IPS-11a (cell line): ENCODE data around the gene TACC2.
"Not testable (repeated sequence)": the region's sequence is repeated elsewhere in the genome, so short reads cannot be mapped to it uniquely, and the experiment has no call there.

ENCODE experiments used
- H3K4me3 ChIP-seq: one replicate; pipeline ENCODE4 v1.5.1; 2013; ENCODE audit warnings: low read depth, low read length, control low read depth

TACC2 gene

DNA sequence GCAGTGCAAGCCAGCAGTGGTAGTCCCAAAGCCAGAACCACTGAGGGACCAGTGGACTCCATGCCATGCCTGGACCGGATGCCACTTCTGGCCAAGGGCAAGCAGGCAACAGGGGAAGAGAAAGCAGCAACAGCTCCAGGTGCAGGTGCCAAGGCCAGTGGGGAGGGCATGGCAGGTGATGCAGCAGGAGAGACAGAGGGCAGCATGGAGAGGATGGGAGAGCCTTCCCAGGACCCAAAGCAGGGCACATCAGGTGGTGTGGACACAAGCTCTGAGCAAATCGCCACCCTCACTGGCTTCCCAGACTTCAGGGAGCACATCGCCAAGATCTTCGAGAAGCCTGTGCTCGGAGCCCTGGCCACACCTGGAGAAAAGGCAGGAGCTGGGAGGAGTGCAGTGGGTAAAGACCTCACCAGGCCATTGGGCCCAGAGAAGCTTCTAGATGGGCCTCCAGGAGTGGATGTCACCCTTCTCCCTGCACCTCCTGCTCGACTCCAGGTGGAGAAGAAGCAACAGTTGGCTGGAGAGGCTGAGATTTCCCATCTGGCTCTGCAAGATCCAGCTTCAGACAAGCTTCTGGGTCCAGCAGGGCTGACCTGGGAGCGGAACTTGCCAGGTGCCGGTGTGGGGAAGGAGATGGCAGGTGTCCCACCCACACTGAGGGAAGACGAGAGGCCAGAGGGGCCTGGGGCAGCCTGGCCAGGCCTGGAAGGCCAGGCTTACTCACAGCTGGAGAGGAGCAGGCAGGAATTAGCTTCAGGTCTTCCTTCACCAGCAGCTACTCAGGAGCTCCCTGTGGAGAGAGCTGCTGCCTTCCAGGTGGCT is 97.7 kb downstream of the TACC2 start:
- H3K4me3 ChIP-seq = no peak overlapping the region

GRCh38 chr10:122087436-122087835 is 98.5 kb downstream of the TACC2 start:
- no peak overlapping the region for H3K4me3 ChIP-seq

DNA sequence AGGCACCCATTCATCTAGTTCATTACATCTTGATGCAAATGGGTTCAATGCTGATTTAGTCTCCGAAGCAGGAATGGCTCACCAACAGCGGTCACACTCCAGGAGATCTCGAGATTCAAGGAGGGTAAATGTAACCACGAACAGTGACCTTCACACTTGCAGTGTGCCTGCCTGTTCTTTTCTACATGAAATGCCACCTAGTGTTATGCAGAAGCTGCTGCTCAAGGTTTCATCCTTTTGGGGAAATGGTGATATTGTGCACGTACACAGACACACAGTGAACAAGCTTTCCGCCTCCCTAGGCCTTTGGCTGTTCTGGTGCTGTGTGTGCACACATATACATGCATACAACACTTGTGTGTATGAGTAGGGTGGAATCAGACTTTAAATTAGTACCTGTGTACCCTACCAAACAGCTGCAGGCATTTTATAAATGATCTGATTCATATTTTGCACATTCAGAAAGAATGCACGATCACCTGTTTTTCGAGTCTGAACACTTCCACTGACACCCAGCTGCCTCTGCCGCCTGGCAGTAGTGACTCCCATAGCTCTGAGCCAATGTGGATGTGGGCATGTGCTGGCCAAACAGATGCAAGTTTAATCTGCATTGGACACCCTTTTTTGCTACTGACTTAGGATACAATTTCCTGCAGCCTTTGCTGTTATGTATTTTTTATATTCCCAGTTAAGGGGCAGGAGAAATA is 100.5 kb downstream of the TACC2 start:
- no peak overlapping the region for H3K4me3 ChIP-seq

GRCh38 chr10:122091722-122092121 is 102.8 kb downstream of the TACC2 start:
- H3K4me3 ChIP-seq = no peak overlapping the region

DNA sequence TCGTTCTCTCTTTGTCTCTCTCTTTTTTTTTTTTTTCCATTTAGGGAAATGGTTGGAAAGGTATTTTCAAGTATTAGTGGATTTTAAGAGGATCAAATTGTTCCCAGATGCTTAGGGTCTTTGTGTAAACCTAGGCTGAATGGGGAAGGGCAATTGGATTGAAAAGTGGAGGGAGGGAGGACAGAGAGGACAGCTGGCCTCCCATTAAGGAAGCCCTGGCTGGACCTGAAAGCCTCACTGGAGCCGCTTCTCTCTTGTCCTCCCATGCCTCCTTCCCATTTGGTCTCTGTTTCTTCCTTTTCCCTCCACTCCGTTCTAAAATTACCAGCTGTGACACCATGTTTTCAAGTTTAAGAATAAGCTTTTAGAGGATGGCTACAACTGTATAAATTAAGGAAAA is 104.1 kb downstream of the TACC2 start:
- no peak overlapping the region for H3K4me3 ChIP-seq

DNA sequence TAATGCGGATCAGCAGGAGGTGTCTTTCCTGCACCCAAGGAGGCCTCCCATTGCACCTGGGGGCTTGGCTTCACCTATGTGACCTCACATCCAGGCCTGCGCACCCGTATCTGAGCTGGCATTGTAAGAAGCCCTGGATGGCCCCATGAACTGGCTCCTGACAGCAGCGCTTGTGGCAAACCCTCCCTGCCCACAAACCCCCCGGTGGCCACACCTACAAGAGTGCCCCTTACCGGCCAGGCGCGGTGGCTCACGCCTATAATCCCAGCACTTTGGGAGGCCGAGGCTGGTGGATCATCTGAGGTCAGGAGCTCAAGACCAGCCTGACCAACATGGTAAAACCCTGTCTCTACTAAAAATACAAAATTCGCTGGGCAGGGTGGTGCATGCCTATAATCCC is 107.2 kb downstream of the TACC2 start:
- not testable (repeated sequence) for H3K4me3 ChIP-seq

DNA sequence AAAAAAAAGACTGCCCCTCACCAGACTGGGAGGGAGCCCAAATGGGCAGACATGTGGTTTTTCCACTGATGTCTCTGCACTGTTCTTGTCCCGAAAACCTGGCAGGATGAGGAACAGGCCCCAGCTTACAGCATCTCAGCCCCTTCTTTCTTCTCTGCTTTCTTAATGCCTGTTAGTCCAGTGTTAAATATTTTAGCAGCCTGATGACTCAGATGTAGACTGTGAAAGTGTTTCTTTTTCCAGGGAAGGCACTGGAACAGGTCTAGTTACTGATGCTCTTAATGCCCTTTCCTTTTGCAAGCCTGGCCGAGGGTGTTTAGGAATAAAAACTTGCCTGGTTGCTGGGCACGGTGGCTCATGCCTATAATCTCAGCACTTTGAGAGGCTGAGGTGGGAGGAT is 107.7 kb downstream of the TACC2 start:
- no peak overlapping the region for H3K4me3 ChIP-seq

DNA sequence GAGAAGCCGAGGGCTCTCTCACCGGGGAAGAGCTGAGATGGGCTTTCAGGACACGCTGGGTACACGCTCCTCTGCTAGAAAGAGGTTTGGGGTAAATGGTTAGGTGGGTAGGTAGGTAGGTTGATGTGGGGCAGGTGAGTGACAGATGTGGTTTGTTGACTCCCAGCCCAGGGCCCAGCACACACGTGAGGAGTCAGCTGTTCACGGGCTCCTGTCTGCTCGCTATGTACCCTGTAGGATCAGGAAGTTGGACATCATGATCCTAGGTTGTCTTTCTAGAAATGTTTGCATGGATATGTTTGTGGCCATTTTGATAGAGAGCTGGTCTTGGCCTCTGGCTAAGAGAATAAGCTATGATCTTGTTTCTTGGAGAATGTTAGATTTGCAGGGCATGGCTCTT is 109.0 kb downstream of the TACC2 start:
- H3K4me3 ChIP-seq = no peak overlapping the region

DNA sequence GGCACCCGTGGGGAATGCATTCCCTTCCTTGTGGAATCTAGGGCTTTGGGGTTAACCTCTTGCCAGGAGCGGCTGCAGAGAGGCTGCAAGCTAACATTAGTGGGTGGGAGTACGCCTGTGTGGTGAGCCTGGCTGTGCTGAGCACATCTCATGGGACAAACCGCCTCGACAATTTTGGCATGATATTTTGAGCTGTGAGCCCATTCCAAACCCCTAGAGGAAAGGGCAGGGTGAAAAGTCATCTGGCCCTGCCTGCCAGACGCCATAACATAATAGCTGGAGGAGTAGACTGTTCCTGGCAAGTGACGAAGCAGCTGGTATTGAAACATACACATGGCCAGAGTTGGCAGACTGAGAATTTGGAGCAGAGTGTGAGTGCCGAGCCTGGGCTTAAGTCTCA is 110.0 kb downstream of the TACC2 start:
- H3K4me3 ChIP-seq = no peak overlapping the region

DNA sequence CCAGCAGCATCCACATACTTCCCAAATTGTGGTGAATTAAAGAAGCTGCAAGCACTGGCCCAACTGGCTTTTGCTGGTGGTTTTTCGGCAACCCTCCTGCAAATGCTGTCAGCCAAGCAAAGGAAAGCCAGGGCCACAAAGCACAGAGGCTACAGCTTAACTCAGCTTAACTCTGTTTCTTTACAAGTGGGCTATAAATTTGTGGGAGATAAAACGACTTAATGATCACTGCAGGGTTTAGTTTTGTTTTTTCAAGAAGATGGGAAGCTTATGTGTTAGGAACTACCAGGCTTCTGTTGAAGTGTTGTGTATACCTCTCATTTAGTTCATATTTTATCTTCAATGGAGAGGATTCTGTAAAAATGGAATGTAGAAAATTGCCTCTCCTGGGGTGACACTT is 110.6 kb downstream of the TACC2 start:
- H3K4me3 ChIP-seq = no peak overlapping the region

- H3K4me3 ChIP-seq = no peak overlapping the region
Measured at GRCh38 chr10:122102146-122102868, 113.3 kb downstream of the TACC2 start.

DNA sequence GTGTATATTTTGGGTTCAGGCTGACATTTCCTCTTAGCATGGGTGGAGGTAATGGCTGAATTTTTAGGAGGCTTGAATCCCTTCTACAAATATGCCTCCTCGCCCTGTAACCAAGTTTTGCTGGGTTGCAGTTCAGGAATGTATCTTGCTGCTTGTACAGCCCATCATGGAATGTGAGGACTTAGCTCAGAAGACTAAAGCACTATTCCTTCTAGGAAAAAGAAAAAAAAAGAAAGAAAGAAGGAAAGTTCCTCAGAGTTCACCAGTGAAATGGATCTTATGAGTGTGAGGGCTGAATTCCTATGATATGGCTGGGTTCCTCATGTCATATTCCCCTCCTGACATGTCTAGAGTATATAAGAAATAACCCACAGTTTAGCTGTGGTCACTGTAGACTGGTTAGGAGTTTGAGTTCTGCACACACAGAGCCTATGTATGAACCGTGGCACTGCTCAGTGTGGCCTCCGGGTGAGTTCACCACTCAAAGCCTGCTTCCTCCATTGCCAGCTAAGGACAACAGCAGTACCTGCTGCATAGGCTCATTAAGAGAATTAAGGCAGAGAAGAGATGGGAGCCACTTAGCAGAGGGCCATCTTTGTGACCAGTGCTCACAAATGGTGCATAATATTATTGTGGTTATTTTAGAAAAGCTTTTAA is 114.0 kb downstream of the TACC2 start:
- H3K4me3 ChIP-seq = no peak overlapping the region

DNA sequence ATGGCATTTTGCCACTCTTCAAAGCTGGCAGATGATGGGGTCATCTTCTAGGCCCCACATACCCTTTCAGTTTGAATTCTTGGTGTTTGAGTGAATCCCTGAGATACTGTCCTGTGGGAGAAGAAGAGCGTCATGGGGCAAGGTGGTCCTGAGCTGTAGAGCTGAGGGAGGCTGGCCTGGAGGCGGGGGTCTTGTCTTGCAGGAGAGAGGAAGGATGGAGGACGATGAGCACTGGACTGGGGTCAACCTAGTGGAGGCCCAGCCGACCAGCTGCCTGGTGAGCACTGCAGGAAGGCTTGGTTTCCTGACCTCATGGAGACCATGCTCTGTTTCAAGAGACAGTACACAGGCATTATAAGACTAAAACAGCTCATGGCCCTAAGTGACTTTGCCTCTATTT is 114.6 kb downstream of the TACC2 start:
- no peak overlapping the region for H3K4me3 ChIP-seq

DNA sequence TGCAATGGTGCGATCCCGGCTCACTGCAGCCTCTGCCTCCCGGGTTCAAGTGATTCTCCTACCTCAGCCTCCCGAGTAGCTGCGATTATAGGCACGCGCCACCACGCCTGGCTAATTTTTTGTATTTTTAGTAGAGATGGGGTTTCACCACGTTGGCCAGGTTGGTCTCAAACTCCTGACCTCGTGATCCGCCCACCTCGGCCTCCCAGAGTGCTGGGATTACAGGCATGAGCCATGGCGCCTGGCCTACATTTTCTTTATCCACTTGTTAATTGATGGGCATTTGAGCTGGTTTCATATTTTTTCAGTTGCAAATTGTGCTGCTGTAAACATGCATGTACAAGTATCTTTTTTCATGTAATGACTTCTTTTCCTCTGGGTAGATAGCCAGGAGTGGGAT is 119.8 kb downstream of the TACC2 start:
- not testable (repeated sequence) for H3K4me3 ChIP-seq

GRCh38 chr10:122112021-122112616 is 123.2 kb downstream of the TACC2 start:
- H3K4me3 ChIP-seq = peak overlapping the region; percentile 60

GRCh38 chr10:122112625-122113160 is 123.7 kb downstream of the TACC2 start:
- peak overlapping the region; percentile 60 for H3K4me3 ChIP-seq

DNA sequence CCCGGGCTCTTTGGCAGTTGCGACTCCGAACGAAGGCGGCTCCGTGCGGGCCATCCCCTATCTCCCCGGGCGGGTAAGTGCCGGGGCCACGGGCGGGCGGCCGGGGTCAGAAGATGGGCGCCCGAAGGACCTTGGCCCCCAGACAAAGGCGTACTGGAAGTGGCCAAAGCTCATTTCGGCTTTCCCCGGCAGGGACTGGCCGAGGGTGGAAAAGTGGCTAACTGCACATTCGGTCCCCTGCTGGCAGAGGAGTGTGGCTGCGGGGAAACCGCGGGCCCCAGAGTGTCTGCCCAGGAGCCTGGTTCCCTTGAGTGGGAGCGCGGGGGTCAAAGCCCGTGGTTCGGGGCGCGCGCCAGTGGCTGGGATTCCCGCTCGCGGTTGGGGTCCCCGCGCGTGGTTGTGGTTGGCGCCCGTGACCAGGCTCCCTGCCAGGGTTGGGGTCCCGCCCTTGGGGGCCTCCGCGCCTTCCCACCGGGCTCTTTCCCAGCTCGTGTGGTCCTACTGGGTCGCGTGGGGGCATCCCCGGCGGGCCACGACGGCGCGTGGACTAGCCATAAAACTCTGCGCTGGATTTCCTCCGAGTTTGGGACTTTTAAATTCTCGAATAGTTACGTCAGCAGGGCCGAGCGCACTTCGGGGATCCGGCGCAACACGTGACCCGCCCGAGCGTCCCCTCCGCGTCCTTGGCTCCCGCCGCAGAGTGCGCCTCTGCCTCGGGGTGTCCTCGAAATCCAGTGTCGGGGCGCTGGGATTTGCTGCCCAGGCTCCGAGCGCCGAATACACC is 124.4 kb downstream of the TACC2 start:
- H3K4me3 ChIP-seq = peak overlapping the region; percentile 60

DNA sequence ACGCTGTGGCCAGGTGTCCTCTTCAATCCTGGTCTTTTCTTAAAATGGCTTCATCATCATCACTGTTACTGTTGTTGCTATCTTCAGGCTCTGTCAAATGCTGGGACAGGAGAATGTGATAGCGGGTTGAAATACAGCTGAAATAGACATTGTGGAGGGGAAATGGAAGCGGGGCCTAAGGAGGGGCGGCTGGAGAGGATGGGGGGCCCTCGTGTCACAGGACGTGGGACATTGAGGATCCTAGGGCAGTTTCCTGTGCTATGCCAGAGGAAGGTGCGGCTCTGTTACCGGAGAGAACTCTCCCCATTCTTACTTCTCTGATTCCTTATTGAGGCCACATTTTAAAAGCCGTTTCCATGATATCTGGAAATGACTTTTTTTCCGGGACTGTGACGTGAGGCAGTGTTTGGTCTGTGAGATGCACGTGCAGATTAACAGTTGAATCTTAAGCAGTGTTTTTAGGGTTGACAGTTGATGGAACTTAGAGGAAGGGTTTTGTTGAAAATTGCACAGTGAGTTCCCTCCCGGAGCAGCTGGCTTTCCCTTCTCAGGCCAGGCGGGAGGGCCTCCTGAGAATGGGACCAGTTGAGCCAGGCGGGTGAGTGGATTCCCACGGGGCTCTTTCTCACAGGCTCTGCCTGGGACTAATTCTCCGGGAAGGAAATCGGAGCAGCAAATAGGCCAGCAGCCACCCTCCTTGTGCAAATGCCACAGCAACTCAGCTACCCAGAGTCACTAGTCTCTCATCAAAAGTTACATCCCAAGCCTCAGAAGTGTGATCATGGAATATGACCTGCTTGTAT is 125.2 kb downstream of the TACC2 start:
- peak overlapping the region; percentile 60 for H3K4me3 ChIP-seq

- no peak overlapping the region for H3K4me3 ChIP-seq
Measured at GRCh38 chr10:122115874-122116273, 126.9 kb downstream of the TACC2 start.
